Heart left ventricle (tissue), 16 donors: ENCODE results near the gene GIMAP6. TPM values are rescaled to one million over a fixed set of nuclear protein-coding genes. Genes with fewer than 3 reads are reported as not detected.
"Not testable (repeated sequence)": the region's sequence is repeated elsewhere in the genome, so short reads cannot be mapped to it uniquely, and the experiment has no call there.

Experiments
- ATAC-seq, 4 donors: fragments of 200-7000 bp; cut with Tn5 transposase; one replicate each; pipeline ENCODE4 v1.9.1; 2020 to 2022; ENCODE audit warnings: moderate library complexity in 4 of 4, mild to moderate bottlenecking in 3 of 4, moderate number of reproducible peaks in 1 of 4
- DNase-seq, 5 donors: peaks; one replicate each; pipeline ENCODE4 v3.0.0-alpha.2; 2020
- H3K27ac ChIP-seq, 12 donors: fragments of 200-600 bp; sonication (generic) in 4 of 12; one replicate each; pipeline versions ENCODE4 v1.5.0 to v1.8.0; 2016 to 2022; ENCODE audit warnings: mild to moderate bottlenecking in 2 of 12
- H3K27me3 ChIP-seq, 9 donors: fragments of 200-600 bp; sonication (generic) in 2 of 9; one replicate each; pipeline versions ENCODE4 v1.5.1 to v1.8.0; 2016 to 2022; ENCODE audit warnings: mild to moderate bottlenecking in 3 of 9
- H3K36me3 ChIP-seq, 9 donors: fragments of 200-600 bp; sonication (generic) in 2 of 9; one replicate each; pipeline versions ENCODE4 v1.5.0 to v1.8.0; 2018 to 2022; ENCODE audit warnings: mild to moderate bottlenecking in 2 of 9
- H3K4me1 ChIP-seq, 12 donors: fragments of 200-600 bp; sonication (generic) in 4 of 12; one replicate each; pipeline versions ENCODE4 v1.5.0 to v1.8.0; 2016 to 2022; ENCODE audit warnings: mild to moderate bottlenecking in 3 of 12
- H3K4me3 ChIP-seq, 12 donors: fragments of 200-600 bp; sonication (generic) in 4 of 12; one replicate each; pipeline versions ENCODE4 v1.5.0 to v1.8.0; 2017 to 2022; ENCODE audit warnings: mild to moderate bottlenecking in 9 of 12, moderate library complexity in 4 of 12
- H3K9me3 ChIP-seq, 12 donors: fragments of 200-600 bp; sonication (generic) in 4 of 12; one replicate each; pipeline versions ENCODE4 v1.5.0 to v1.8.0; 2016 to 2022; ENCODE audit warnings: mild to moderate bottlenecking in 1 of 12
- POLR2A ChIP-seq, 2 donors: fragments of 450-650 bp; IDR thresholded peaks; one replicate each; pipeline ENCODE4 v1.6.1; 2017; ENCODE audit warnings: antibody characterized with exemption in 2 of 2, mild to moderate bottlenecking in 2 of 2, moderate library complexity in 2 of 2
- WGBS, 4 donors: extraction: QIAGEN DNeasy Blood & Tissue Kit in 2 of 4; methylation state at CpG; one replicate each; pipeline versions ENCODE4 v1.1.5 to v1.1.7; 2013 to 2018; 5-methylcytosine and 5-hydroxymethylcytosine counted together
- intact Hi-C, 10 donors: fragments of 100-400 bp; cut with DNase I; formaldehyde crosslinking; loops; one replicate each; pipeline versions ENCODE4 v1.11.1 to v1.14.2; 2022
- polyA plus RNA-seq, 2 donors: library from polyadenylated mRNA; stranded (reverse); fragments of 200-250 nt; gene quantifications; one replicate each; pipeline ENCODE4 v1.2.3, GENCODE V29; 2013
- total RNA-seq, 9 donors: library from RNA; depleted of rRNA in 2 of 9; stranded (reverse); fragments of >200 nt in 2 of 9; fragmentation: NEBNext Ultra II Directional in 3 of 9; extraction: Animal tissue kit (Norgen Biotek cat#: 25700) in 3 of 9; gene quantifications; one replicate each; pipeline versions ENCODE4 v1.1.0 to v1.2.4, GENCODE V29; 2016 to 2023
- TF ChIP-seq, protein P1 (sequence below), 12 donors: fragments of 200-600 bp; sonication (generic) in 4 of 12; IDR thresholded peaks; one replicate each; pipeline versions ENCODE4 v1.5.0 to v1.8.0; 2018 to 2022; ENCODE audit warnings: antibody characterized with exemption in 12 of 12, mild to moderate bottlenecking in 5 of 12
- donor health status: ischemic (EF 13 %, LVEDD 7.1; RV severe dilation, severe dysfunction).
- donor health status: healthy with polysubstance abuse.
- donor health status: DM: no; HTN: yes; CAD: no.
- donor health status: DM: no; HTN: no; CAD: no.
- donor health status: ischemic (EF 25% LVEDD 6.9; RV normal size, moderate dysfunction).
- donor health status: ischemic (EF 25% LVEDD 5.7; RV mildly dilated, moderate dysfunction).
- donor health status: healthy.
- donor health status: DM: yes; HTN: yes; CAD: no.
- donor health status: ischemic (EF 35%, LVEDD 5.7; RV mildly dilated, moderate dysfunction).
- donor health status: nonischemic (EF 11% LVEDD 7.7; RV severe dilation, severe dysfunction).
- donor health status: DM: yes; HTN: yes; CAD: no.
- donor health status: PGD.
- donor health status: ischemic (EF 29% LVEDD 5.4; RV normal size, mild dysfunction).
- donor health status: nonischemic (EF 23%, LVEDD 6.1; RV moderate dilation, normal function).

The GIMAP6 gene
- total and polyA plus RNA-seq, 11 donors, result 13.8 to 52.7 (median 24.4) TPM

DNA sequence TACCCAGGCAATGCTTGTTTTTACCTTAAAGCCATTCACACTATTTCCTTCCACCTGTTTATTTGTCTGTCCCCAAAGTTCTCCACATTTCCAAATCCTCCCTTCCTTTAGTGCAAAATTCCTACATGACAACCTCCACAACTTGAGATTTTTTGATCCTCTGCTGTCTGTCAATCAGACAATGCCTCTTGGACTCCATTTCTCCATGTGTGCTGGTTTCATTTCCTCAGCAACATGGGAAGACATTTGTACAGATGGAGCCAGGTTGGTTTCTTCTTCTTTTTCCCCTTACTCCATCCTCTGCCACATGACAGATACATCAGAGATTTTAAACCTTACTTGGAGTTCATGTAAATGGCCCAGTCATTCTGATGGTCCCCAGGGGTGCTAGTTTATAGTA lies 34.2 kb upstream of the GIMAP6 start:
- Histone ChIP-seq H3K27me3 (no peaks in the 10 kb centered on the region), H3K9me3 (peaks cover 0 to 11% (median 0%) of the 10 kb centered on the region in 12 donors), H3K4me3 (no peak overlapping the region), H3K4me1 (peaks cover 0 to 39% (median 0%) of the 10 kb centered on the region in 12 donors), H3K36me3 (no peaks in the 10 kb centered on the region), H3K27ac (peak overlapping the region in 1 of 12 donors; percentile 88)
- TF ChIP-seq, protein P1, sequence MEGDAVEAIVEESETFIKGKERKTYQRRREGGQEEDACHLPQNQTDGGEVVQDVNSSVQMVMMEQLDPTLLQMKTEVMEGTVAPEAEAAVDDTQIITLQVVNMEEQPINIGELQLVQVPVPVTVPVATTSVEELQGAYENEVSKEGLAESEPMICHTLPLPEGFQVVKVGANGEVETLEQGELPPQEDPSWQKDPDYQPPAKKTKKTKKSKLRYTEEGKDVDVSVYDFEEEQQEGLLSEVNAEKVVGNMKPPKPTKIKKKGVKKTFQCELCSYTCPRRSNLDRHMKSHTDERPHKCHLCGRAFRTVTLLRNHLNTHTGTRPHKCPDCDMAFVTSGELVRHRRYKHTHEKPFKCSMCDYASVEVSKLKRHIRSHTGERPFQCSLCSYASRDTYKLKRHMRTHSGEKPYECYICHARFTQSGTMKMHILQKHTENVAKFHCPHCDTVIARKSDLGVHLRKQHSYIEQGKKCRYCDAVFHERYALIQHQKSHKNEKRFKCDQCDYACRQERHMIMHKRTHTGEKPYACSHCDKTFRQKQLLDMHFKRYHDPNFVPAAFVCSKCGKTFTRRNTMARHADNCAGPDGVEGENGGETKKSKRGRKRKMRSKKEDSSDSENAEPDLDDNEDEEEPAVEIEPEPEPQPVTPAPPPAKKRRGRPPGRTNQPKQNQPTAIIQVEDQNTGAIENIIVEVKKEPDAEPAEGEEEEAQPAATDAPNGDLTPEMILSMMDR (IDR thresholded peaks at IDR 0.05), result no peak
- TF ChIP-seq POLR2A (IDR thresholded peaks at IDR 0.05), result no peak
- DNase-seq (no peak), ATAC-seq (no peak)
- intact Hi-C loops, result no loop called here

DNA sequence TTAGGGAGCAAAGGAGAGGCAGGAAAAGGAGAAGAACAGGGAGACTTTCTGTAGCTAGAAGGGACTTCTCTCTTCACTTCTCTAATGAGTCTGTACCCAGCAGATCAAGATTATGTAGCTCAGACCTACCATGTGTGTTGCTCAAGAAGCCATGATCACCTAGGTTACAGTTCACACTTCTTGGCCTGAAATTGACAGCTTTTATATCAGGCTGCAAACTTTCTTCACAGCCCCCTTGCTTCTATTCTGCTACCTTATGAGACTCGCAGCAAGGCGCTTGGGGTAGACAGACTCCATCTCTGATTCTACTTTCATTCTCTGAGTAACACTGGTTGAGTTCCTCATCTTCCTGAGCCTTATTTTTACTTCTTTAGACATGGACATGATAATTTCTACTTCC lies 33.7 kb upstream of the GIMAP6 start:
- DNase-seq, result no peak
- peaks cover 0 to 11% (median 0%) of the 10 kb centered on the region in 12 donors for H3K9me3 ChIP-seq
- intact Hi-C loops, result no loop called here
- H3K36me3 ChIP-seq, result no peaks in the 10 kb centered on the region
- WGBS, 4 donors, result 91 to 98% (median 93%) methylated on average over 2 of the region's 2 CpGs
- peak overlapping the region in 2 of 12 donors; percentile 5 to 88 for H3K27ac ChIP-seq
- no peak for ATAC-seq
- no peak for TF ChIP-seq POLR2A (IDR thresholded peaks at IDR 0.05)
- TF ChIP-seq, protein P1 (IDR thresholded peaks at IDR 0.05), result no peak
- H3K4me3 ChIP-seq, result peak overlapping the region in 1 of 12 donors; percentile 5
- H3K4me1 ChIP-seq, result peaks cover 0 to 39% (median 0%) of the 10 kb centered on the region in 12 donors
- H3K27me3 ChIP-seq, result no peaks in the 10 kb centered on the region

DNA sequence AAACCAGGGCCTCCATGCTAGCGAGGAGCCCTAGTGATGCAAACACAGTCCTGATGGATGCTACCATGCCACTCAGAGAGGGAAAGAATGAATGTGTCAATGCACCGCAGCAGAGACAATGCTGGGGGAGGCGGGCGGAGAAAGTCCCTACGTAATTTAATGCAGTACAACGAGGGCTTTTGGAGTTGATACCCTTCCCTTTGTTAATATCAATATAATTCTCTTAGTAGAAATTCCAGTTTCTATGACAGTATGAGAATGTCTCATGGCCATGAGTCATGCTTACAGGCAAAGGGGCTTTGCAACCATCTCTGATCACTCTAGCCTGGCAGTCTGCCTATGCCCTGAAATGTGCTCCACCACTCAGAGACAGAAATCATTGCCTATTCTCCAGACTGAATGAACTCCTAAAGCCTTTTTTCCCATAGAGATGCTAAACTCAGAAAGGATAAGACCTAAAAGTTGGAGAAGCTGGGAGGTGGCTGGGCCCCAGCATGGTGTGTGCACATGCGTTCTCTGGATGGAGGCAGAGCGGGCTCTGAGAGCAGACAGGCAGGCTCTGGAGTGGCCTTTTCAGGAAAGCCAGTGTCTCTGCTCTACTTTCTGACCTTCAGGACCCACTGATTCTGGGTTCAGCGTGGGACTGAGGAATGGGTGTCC lies 33.0 kb upstream of the GIMAP6 start:
- H3K4me3 ChIP-seq, result no peak overlapping the region
- ATAC-seq (peak in 1 of 4 donors; percentile 31), DNase-seq (no peak)
- peaks cover 0 to 39% (median 0%) of the 10 kb centered on the region in 12 donors for H3K4me1 ChIP-seq
- intact Hi-C loops, result no loop called here
- no peak for TF ChIP-seq POLR2A (IDR thresholded peaks at IDR 0.05)
- TF ChIP-seq, protein P1 (IDR thresholded peaks at IDR 0.05), result no peak
- H3K27ac ChIP-seq, result peak overlapping the region in 2 of 12 donors; percentile 5 to 88
- H3K9me3 ChIP-seq, result peaks cover 0 to 11% (median 0%) of the 10 kb centered on the region in 12 donors
- H3K27me3 ChIP-seq, result no peaks in the 10 kb centered on the region
- 93 to 96% (median 93%) methylated on average over 9 of the region's 9 CpGs for WGBS, 4 donors
- no peaks in the 10 kb centered on the region for H3K36me3 ChIP-seq

DNA sequence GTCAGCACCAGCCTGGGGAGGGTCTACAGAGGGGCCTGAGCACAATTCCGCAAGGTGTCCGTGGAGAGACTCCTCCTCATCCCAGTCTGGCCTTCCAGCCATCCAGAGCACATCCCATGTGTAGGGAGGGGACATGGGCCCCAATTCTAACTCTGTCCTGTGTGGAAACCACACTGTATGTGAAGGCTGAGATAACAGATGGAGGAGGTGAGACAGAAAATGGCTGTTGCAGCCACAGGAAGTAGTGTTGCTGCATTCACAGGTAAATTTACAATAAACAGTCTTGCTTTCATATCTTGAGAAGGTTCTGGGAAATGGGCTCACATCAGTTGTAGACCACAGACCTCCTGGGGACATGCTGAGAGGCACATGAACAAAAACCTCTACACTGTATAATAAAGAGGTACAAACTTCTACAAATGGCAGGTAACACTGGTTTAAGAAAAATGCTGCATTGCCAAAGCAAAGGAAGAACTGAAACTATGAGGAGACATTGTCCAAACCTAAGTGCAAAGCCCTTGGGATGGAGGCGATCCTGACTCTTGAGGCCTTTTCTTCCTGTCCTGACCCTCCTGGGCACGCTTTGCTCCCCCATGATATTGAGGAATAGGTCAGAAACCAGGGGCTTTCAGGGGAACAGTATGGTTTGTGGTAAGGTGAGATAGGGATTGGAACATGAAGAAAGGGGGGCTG lies 31.8 kb upstream of the GIMAP6 start:
- ATAC-seq (no peak), DNase-seq (no peak)
- TF ChIP-seq, protein P1 (IDR thresholded peaks at IDR 0.05), result no peak
- TF ChIP-seq POLR2A (IDR thresholded peaks at IDR 0.05), result no peak
- Histone ChIP-seq H3K9me3 (peaks cover 0 to 6% (median 0%) of the 10 kb centered on the region in 12 donors), H3K27me3 (no peaks in the 10 kb centered on the region), H3K27ac (peak overlapping the region in 2 of 12 donors; percentile 22 to 88), H3K36me3 (no peaks in the 10 kb centered on the region), H3K4me3 (no peak overlapping the region), H3K4me1 (peaks cover 0 to 39% (median 0%) of the 10 kb centered on the region in 12 donors)
- 91 to 96% (median 92%) methylated on average over 4 of the region's 4 CpGs for WGBS, 4 donors
- intact Hi-C loops, result no loop called here

DNA sequence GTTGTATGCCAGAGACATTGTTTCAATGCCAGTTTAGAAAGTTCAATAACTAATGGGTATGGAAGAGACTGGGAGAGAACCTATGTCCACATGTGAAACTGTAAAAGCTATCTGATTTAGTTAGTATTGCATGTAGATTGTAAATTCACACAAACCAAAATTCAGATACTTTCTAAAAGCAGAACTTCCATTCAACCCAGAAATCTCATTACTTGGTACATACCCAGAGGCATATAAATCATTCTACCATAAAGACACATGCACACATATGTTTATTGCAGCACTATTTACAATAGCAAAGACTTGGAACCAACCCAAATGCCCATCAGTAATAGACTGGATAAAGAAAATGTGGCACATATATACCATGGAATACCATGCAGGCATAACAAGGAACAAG lies 30.6 kb upstream of the GIMAP6 start:
- peaks cover 0 to 39% (median 0%) of the 10 kb centered on the region in 12 donors for H3K4me1 ChIP-seq
- ATAC-seq, intact Hi-C loops, H3K36me3 ChIP-seq, DNase-seq, H3K4me3 ChIP-seq, H3K27ac ChIP-seq, H3K27me3 ChIP-seq, H3K9me3 ChIP-seq: not testable (repeated sequence)
